ENCODE results near the gene AREL1.

The AREL1 gene

DNA sequence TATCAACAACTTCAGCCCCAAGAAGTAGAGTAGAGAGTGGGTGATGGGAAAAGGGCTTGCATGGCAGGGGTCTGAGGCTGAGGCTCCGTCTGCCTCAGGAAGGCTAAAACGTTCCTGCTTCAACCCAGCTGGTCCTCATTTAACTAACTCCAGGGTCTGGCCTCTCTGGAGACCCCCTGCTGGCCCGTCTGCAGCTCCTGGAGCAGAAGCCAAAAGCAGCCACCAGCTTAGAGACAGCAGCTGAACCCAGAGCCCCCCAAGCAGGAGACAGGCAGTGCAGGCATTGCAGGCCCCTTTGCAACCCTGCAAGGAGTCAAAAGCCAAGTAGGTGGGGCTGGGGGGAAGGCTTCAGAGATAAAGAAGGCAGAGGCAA, 75.7 kb downstream of the AREL1 start:
- no peak for TF ChIP-seq CTCF (IDR thresholded peaks at IDR 0.05)
- no peaks in the 10 kb centered on the region for H3K9me3 ChIP-seq
- no peak overlapping the region for H3K4me3 ChIP-seq
- H3K4me1 ChIP-seq = peaks cover 0 to 55% (median 36%) of the 10 kb centered on the region in 4 donors
- intact Hi-C loops (cut with DNase I; ENCODE audit: low total_unique reads) = no loop called here
- H3K36me3 ChIP-seq = no peaks in the 10 kb centered on the region
- H3K27me3 ChIP-seq = no peaks in the 10 kb centered on the region
- peak overlapping the region; percentile 48 to 64 for H3K27ac ChIP-seq
- no peak for DNase-seq

- intact Hi-C loops (cut with DNase I; ENCODE audit: low total_unique reads) = no loop called here
- TF ChIP-seq CTCF (IDR thresholded peaks at IDR 0.05) = no peak
- Histone ChIP-seq H3K4me3 (no peak overlapping the region), H3K36me3 (no peaks in the 10 kb centered on the region), H3K4me1 (peaks cover 0 to 55% (median 36%) of the 10 kb centered on the region in 4 donors), H3K27ac (peak overlapping the region; percentile 14 to 48), H3K27me3 (no peaks in the 10 kb centered on the region), H3K9me3 (no peaks in the 10 kb centered on the region)
- no peak for DNase-seq
Measured at GRCh38 chr14:74636424-74637177, 76.3 kb downstream of the AREL1 start.

DNA sequence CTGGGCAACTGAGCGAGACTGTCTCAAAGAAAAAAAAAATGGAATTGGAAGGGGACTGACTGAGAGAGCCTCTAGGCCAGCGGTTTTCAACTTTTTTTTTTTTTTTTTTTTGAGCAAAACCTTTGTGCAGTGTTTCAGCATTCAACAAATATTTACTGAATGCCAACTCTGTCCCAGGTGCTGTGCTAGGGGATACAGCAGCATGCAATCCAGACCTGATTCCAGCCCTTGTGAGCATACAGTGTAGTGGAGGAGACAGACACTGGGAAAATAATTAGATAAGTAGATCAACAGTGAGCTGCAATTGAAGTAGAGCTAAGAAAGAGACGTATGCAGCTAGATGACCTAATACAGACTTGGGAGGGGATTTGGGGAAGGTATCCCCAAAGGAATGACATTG, 77.0 kb downstream of the AREL1 start:
- TF ChIP-seq CTCF (IDR thresholded peaks at IDR 0.05) = no peak
- intact Hi-C loops (cut with DNase I; ENCODE audit: low total_unique reads) = no loop called here
- no peaks in the 10 kb centered on the region for H3K9me3 ChIP-seq
- H3K27ac ChIP-seq = peak overlapping the region in 1 of 2 donors; percentile 14
- H3K36me3 ChIP-seq = no peaks in the 10 kb centered on the region
- peaks cover 0 to 55% (median 37%) of the 10 kb centered on the region in 4 donors for H3K4me1 ChIP-seq
- no peak for DNase-seq
- no peaks in the 10 kb centered on the region for H3K27me3 ChIP-seq
- H3K4me3 ChIP-seq = no peak overlapping the region

GRCh38 chr14:74634964-74635363, 77.9 kb downstream of the AREL1 start:
- no peaks in the 10 kb centered on the region for H3K27me3 ChIP-seq
- no peak overlapping the region for H3K27ac ChIP-seq
- no peak for DNase-seq
- TF ChIP-seq CTCF (IDR thresholded peaks at IDR 0.05) = no peak
- no peak overlapping the region for H3K4me3 ChIP-seq
- no peaks in the 10 kb centered on the region for H3K9me3 ChIP-seq
- H3K4me1 ChIP-seq = peaks cover 0 to 53% (median 34%) of the 10 kb centered on the region in 4 donors
- intact Hi-C loops (cut with DNase I; ENCODE audit: low total_unique reads) = no loop called here
- H3K36me3 ChIP-seq = no peaks in the 10 kb centered on the region

DNA sequence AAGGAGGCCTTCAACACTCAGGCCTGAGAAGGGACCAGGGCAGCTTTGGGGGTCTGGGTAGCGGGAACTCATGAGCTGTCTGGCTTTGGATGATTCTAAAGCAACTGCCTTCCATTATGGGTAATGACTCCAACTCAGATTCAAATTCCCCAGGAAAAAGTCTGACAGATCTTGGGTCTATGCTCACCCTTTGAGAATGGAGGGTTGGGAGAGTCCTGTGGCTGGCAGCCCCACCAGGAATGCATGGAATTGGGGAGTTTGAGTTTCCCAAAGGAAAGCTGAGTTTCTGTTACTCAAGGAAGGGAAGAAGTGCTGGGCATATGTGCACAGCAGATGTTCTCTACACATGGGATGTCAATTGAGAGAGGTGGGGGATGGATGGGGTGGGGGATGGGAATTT, 78.4 kb downstream of the AREL1 start:
- Histone ChIP-seq H3K9me3 (no peaks in the 10 kb centered on the region), H3K27ac (no peak overlapping the region), H3K36me3 (no peaks in the 10 kb centered on the region), H3K27me3 (no peaks in the 10 kb centered on the region), H3K4me3 (no peak overlapping the region), H3K4me1 (peaks cover 0 to 52% (median 34%) of the 10 kb centered on the region in 4 donors)
- intact Hi-C loops (cut with DNase I; ENCODE audit: low total_unique reads) = no loop called here
- DNase-seq = no peak
- no peak for TF ChIP-seq CTCF (IDR thresholded peaks at IDR 0.05)
